HG03196 (cell line): ENCODE results near the gene FOXB1.

Experiments used
- ATAC-seq: cut with Tn5 transposase; IDR thresholded peaks from one replicate; pipeline ENCODE4 v1.9.1; 2021; ENCODE audit not compliant: unreplicated experiment

FOXB1 gene

GRCh38 chr15:59998950-59999611, 5.0 kb upstream of the FOXB1 start:
- no peak for ATAC-seq

GRCh38 chr15:59999612-60000112, 4.4 kb upstream of the FOXB1 start:
- ATAC-seq, result no peak

GRCh38 chr15:60000113-60000823, 3.8 kb upstream of the FOXB1 start:
- ATAC-seq, result no peak

GRCh38 chr15:60000824-60001609, 3.1 kb upstream of the FOXB1 start:
- ATAC-seq, result no peak

GRCh38 chr15:60001610-60002527, 2.2 kb upstream of the FOXB1 start:
- no peak for ATAC-seq

GRCh38 chr15:60002528-60003218, 1.4 kb upstream of the FOXB1 start:
- no peak for ATAC-seq

- ATAC-seq, result no peak
Observed at GRCh38 chr15:60003243-60004008, 685 bp upstream of the FOXB1 start.

GRCh38 chr15:60004846-60005351, 788 bp downstream of the FOXB1 start:
- no peak for ATAC-seq

- no peak for ATAC-seq
Observed at GRCh38 chr15:60005352-60006202, 1.5 kb downstream of the FOXB1 start.

- ATAC-seq, result peak; percentile 52
Observed at GRCh38 chr15:60006203-60006862, 2.2 kb downstream of the FOXB1 start.

- no peak for ATAC-seq
Observed at GRCh38 chr15:60006873-60007272, 2.8 kb downstream of the FOXB1 start.

- ATAC-seq, result no peak
Observed at GRCh38 chr15:60009124-60009960, 5.2 kb downstream of the FOXB1 start.

GRCh38 chr15:60009980-60010732, 6.0 kb downstream of the FOXB1 start:
- ATAC-seq, result no peak

- ATAC-seq, result no peak
Observed at GRCh38 chr15:60010858-60011257, 6.7 kb downstream of the FOXB1 start.

- no peak for ATAC-seq
Observed at GRCh38 chr15:60012695-60013094, 8.6 kb downstream of the FOXB1 start.
